Measurements from ENCODE around the gene AMBN. TPM values are rescaled to one million over a fixed set of nuclear protein-coding genes. Genes with fewer than 3 reads are reported as not detected.

The AMBN gene
- total RNA-seq, 2 donors from 2014 or later: not detected

- no peak for DNase-seq (ENCODE audit: low spot score)
- ATAC-seq (ENCODE audit: insufficient number of reproducible peaks, low FRiP score, low read depth): no peak
- Histone ChIP-seq H3K27ac (no peak overlapping the region), H3K4me1 (ENCODE audit: control insufficient read depth in 1 of 2, low read depth in 2 of 2) (no peaks in the 10 kb centered on the region), H3K4me3 (no peak overlapping the region), H3K9me3 (no peaks in the 10 kb centered on the region), H3K27me3 (replicated peaks; ENCODE audit: insufficient read depth) (no peaks in the 10 kb centered on the region), H3K36me3 (no peaks in the 10 kb centered on the region)
- TF ChIP-seq CTCF (IDR thresholded peaks at IDR 0.05): no peak
Observed at GRCh38 chr4:70581980-70582379, 10.1 kb upstream of the AMBN start.

DNA sequence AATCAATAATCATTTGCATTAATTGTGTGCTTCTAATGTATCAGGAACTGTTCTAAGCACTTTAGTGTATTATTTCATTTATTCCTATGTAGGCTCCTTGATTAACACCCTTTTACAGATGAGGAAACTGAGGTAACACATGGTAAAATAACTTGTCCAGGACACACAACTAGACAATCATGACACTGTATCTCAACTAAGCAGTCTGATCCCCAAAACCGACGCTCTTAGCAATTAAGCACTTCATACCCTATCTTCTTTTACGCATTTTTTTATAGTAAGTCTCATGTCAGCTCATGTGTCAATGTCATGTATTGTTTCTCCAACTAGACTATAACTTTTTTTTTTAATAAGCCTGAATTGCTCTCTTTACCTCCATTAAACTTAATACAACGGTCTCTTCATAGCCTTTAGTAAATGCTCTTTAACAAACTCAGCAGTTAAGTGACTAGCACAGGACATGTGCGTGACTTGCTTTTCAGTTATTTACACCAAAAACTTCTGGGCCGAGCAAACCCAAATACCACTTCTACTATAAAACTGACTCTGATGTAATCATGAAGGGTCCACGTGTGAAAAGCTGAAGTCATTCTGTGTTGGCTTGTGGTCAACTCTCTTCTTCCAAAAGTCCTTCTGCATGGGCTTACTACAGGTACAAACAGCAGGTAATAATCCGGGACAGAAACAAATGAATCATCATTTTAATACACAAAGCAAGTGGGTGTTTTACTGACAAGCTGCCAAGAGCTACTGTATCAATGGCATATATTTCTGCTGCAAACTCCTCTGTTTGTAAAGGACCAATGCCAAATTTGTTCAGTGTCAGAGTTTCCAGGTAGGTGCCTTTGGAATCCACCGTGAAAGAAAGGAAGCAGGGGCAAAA, 7.9 kb upstream of the AMBN start:
- Histone ChIP-seq H3K4me3 (no peak overlapping the region), H3K9me3 (no peaks in the 10 kb centered on the region), H3K27ac (no peak overlapping the region), H3K4me1 (ENCODE audit: control insufficient read depth in 1 of 2, low read depth in 2 of 2) (no peaks in the 10 kb centered on the region), H3K36me3 (no peaks in the 10 kb centered on the region), H3K27me3 (replicated peaks; ENCODE audit: insufficient read depth) (no peaks in the 10 kb centered on the region)
- DNase-seq (ENCODE audit: low spot score): no peak
- no peak for TF ChIP-seq CTCF (IDR thresholded peaks at IDR 0.05)
- ATAC-seq (ENCODE audit: insufficient number of reproducible peaks, low FRiP score, low read depth): no peak

DNA sequence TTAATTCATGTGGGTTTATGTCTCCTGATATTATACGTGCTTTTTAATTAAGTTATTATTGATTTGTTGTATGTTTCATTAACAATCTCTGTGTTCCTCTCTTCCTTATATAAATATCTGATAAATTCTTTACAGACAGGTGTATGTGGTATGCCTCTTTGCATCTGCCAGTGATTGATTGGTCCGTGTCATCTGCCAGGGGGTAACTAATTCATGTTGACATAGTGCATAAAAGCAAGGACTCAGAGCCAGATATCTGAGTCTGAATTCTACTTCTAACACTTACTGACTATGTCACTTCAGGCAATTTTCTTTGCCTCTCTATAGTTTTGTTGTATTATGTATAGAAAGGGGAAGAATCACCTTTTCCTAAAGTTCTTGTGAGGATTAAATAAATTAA, 5.2 kb upstream of the AMBN start:
- no peak for TF ChIP-seq CTCF (IDR thresholded peaks at IDR 0.05)
- ATAC-seq (ENCODE audit: insufficient number of reproducible peaks, low FRiP score, low read depth) (no peak), DNase-seq (ENCODE audit: low spot score) (no peak)
- Histone ChIP-seq H3K27me3 (replicated peaks; ENCODE audit: insufficient read depth) (no peaks in the 10 kb centered on the region), H3K4me3 (no peak overlapping the region), H3K36me3 (no peaks in the 10 kb centered on the region), H3K9me3 (no peaks in the 10 kb centered on the region), H3K27ac (no peak overlapping the region), H3K4me1 (ENCODE audit: control insufficient read depth in 1 of 2, low read depth in 2 of 2) (no peaks in the 10 kb centered on the region)

DNA sequence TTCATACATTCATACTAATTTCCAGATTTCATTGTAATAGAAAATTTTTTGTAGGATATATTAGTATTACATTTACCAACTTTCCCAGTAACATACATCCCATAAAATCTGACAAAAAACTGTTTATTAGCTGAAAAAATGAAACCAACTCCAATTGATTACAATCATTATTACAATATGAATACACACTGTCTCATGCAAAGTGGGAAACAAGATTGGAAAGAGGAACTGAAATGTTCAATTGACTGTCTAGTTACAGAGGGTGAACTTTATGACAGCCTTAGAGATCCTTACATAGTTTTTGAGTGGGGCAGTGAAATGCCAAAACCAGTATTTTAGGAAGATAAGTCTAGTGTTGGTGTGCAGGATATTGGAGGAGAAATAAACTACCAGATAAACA, 2.3 kb upstream of the AMBN start:
- no peak for ATAC-seq (ENCODE audit: insufficient number of reproducible peaks, low FRiP score, low read depth)
- Histone ChIP-seq H3K27me3 (replicated peaks; ENCODE audit: insufficient read depth) (no peaks in the 10 kb centered on the region), H3K36me3 (no peaks in the 10 kb centered on the region), H3K4me3 (no peak overlapping the region), H3K9me3 (no peaks in the 10 kb centered on the region), H3K4me1 (ENCODE audit: control insufficient read depth in 1 of 2, low read depth in 2 of 2) (no peaks in the 10 kb centered on the region), H3K27ac (no peak overlapping the region)
- no peak for TF ChIP-seq CTCF (IDR thresholded peaks at IDR 0.05)
- DNase-seq (ENCODE audit: low spot score): no peak

- DNase-seq (ENCODE audit: low spot score): no peak
- Histone ChIP-seq H3K36me3 (no peaks in the 10 kb centered on the region), H3K4me1 (ENCODE audit: control insufficient read depth in 1 of 2, low read depth in 2 of 2) (no peaks in the 10 kb centered on the region), H3K9me3 (no peaks in the 10 kb centered on the region), H3K27me3 (replicated peaks; ENCODE audit: insufficient read depth) (no peaks in the 10 kb centered on the region), H3K27ac (no peak overlapping the region), H3K4me3 (no peak overlapping the region)
- no peak for TF ChIP-seq CTCF (IDR thresholded peaks at IDR 0.05)
- no peak for ATAC-seq (ENCODE audit: insufficient number of reproducible peaks, low FRiP score, low read depth)
Observed at GRCh38 chr4:70594196-70594595, 2.1 kb downstream of the AMBN start.

All from thoracic aorta (tissue), 2 donors.